CD14-positive monocyte (primary cell): Measurements from ENCODE around the gene MCC. TPM values are rescaled to one million over a fixed set of nuclear protein-coding genes. Genes with fewer than 3 reads are reported as not detected.

ENCODE experiments used
- DNase-seq, 3 donors: peaks; one replicate each; pipeline ENCODE4 v3.0.0-alpha.2; 2011 to 2022
- H2AFZ ChIP-seq: 2 replicates; pipeline ENCODE4 v1.6.0; 2012; ENCODE audit warnings: mild to moderate bottlenecking, low read depth, low read length, inconsistent platforms; ENCODE audit not compliant: insufficient read depth, poor library complexity, severe bottlenecking
- H3K27ac ChIP-seq, 2 donors: 1 replicate in 1 of 2; 2 replicates in 1 of 2; pipeline ENCODE4 v1.5.1; 2012 to 2013; ENCODE audit warnings: low read length in 2 of 2, control low read depth in 1 of 2, inconsistent platforms in 1 of 2, low read depth in 1 of 2, mild to moderate bottlenecking in 1 of 2
- H3K27me3 ChIP-seq, 2 donors: one replicate each; pipeline versions ENCODE4 v1.6.0 to v1.6.1; 2011 to 2013; ENCODE audit warnings: low read length in 2 of 2; ENCODE audit not compliant: control insufficient read depth in 2 of 2, insufficient read depth in 2 of 2
- H3K36me3 ChIP-seq, 2 donors: replicated peaks in 1 of 2; 1 replicate in 1 of 2; 2 replicates in 1 of 2; pipeline versions ENCODE4 v1.5.1 to v1.6.1; 2012 to 2013; ENCODE audit warnings: low read length in 2 of 2, control low read depth in 1 of 2, inconsistent platforms in 1 of 2, mild to moderate bottlenecking in 1 of 2; ENCODE audit not compliant: insufficient read depth in 2 of 2, control insufficient read depth in 1 of 2
- H3K4me1 ChIP-seq, 2 donors: 1 replicate in 1 of 2; 2 replicates in 1 of 2; pipeline versions ENCODE4 v1.5.1 to v1.6.1; 2012 to 2013; ENCODE audit warnings: low read length in 2 of 2, control low read depth in 1 of 2, inconsistent platforms in 1 of 2, mild to moderate bottlenecking in 1 of 2, moderate library complexity in 1 of 2; ENCODE audit not compliant: insufficient read depth in 2 of 2, control insufficient read depth in 1 of 2
- H3K4me2 ChIP-seq: replicated peaks from 2 replicates; pipeline ENCODE3; 2012; ENCODE audit warnings: low read length, moderate library complexity, mild to moderate bottlenecking; ENCODE audit not compliant: poor library complexity, severe bottlenecking; ENCODE audit errors: extremely low read depth
- H3K4me3 ChIP-seq, 3 experiments: fragments of 200-600 bp in 1 of 3; sonication (generic) in 1 of 3; replicated peaks in 1 of 3; 1 replicate in 2 of 3; 2 replicates in 1 of 3; pipeline ENCODE4 v1.5.1; 2011 to 2013; ENCODE audit warnings: low read length in 3 of 3, mild to moderate bottlenecking in 3 of 3, control low read depth in 2 of 3, low read depth in 2 of 3, inconsistent platforms in 1 of 3, moderate library complexity in 1 of 3
- H3K79me2 ChIP-seq: 2 replicates; pipeline ENCODE4 v1.6.0; 2012; ENCODE audit warnings: mild to moderate bottlenecking, control low read depth, inconsistent platforms, low read length, moderate library complexity; ENCODE audit not compliant: insufficient read depth
- H3K9ac ChIP-seq: 2 replicates; pipeline ENCODE4 v1.6.0; 2017; ENCODE audit warnings: low read length, mild to moderate bottlenecking; ENCODE audit not compliant: insufficient read depth, poor library complexity, severe bottlenecking
- H3K9me3 ChIP-seq, 2 donors: replicated peaks in 1 of 2; 1 replicate in 1 of 2; 2 replicates in 1 of 2; pipeline versions ENCODE4 v1.5.1 to v1.6.1; 2012 to 2013; ENCODE audit warnings: low read length in 2 of 2, control low read depth in 1 of 2; ENCODE audit not compliant: control insufficient read depth in 1 of 2, insufficient read depth in 1 of 2
- H4K20me1 ChIP-seq: 2 replicates; pipeline ENCODE4 v1.6.0; 2012; ENCODE audit warnings: mild to moderate bottlenecking, low read length, control low read depth, moderate library complexity; ENCODE audit not compliant: insufficient read depth
- H3K27ac Mint-ChIP-seq, 7 donors: one replicate each; pipeline ENCODE4 v1.8.0; 2020; ENCODE audit warnings: mild to moderate bottlenecking in 7 of 7, mixed read lengths in 7 of 7, moderate library complexity in 6 of 7, inconsistent platforms in 2 of 7
- H3K27me3 Mint-ChIP-seq, 3 donors: one replicate each; pipeline ENCODE4 v1.8.0; 2021 to 2022; ENCODE audit warnings: low read depth in 3 of 3, mild to moderate bottlenecking in 3 of 3, mixed read lengths in 3 of 3, moderate library complexity in 3 of 3, inconsistent platforms in 1 of 3
- H3K36me3 Mint-ChIP-seq, 2 donors: one replicate each; pipeline ENCODE4 v1.8.0; 2020; ENCODE audit warnings: mixed read lengths in 2 of 2, inconsistent platforms in 1 of 2, mild to moderate bottlenecking in 1 of 2
- H3K4me1 Mint-ChIP-seq: one replicate; pipeline ENCODE4 v1.8.0; 2020; ENCODE audit warnings: mild to moderate bottlenecking, mixed read lengths
- H3K4me3 Mint-ChIP-seq, 2 donors: one replicate each; pipeline ENCODE4 v1.8.0; 2020; ENCODE audit warnings: mild to moderate bottlenecking in 2 of 2, mixed read lengths in 2 of 2, moderate library complexity in 1 of 2
- H3K9me3 Mint-ChIP-seq, 7 donors: one replicate each; pipeline ENCODE4 v1.8.0; 2020 to 2022; ENCODE audit warnings: mixed read lengths in 7 of 7, mild to moderate bottlenecking in 6 of 7, moderate library complexity in 6 of 7, inconsistent platforms in 2 of 7
- WGBS: methylation state at CpG from one replicate; pipeline ENCODE4 v1.1.5; 2013; ENCODE audit warnings: missing lambda C conversion rate; ENCODE audit not compliant: insufficient coverage; 5-methylcytosine and 5-hydroxymethylcytosine counted together
- intact Hi-C, 2 donors: fragments of 100-400 bp; cut with micrococcal nuclease; formaldehyde crosslinking; loops; one replicate each; pipeline versions ENCODE4 v1.15.0 to v1.15.1; 2023
- polyA plus RNA-seq, 3 donors: library from polyadenylated mRNA; depleted of rRNA in 1 of 3; unstranded in 2 of 3; stranded (reverse) in 1 of 3; fragments of 300-500 nt in 2 of 3; fragments of >200 nt in 1 of 3; fragmentation: Illumina TruSeq in 2 of 3; gene quantifications; 1 replicate in 2 of 3; 2 replicates in 1 of 3; pipeline ENCODE4 v1.2.3, GENCODE V29; 2012 to 2021
- TF ChIP-seq, protein P1 (sequence below): fragments of 200-600 bp; IDR thresholded peaks from one replicate; pipeline ENCODE4 v1.8.0; 2022; ENCODE audit warnings: antibody characterized with exemption, mild to moderate bottlenecking

Gene MCC
- polyA plus RNA-seq, 3 donors: 0.09 TPM; not detected in 2

DNA sequence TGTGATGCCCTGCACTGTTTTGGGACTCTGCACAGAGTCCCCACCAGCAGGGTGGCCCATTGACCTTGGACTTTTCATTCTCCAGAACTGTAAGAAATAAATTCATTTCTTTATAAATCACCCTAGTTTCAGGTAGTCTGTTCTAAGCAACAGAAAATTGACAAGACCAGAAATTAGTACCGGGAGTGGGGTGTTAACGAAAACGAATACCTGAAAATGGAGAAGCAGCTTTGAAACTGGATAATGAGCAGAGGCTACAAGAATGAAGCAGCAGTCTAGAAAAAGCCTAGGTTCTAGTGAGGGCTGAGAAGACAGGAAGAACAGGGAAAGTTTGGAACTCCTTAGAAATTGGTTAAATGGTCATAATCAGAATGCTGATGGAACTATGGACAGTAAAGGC lies 2.1 kb upstream of the MCC start:
- Mint-ChIP-seq H3K36me3 (peaks cover 12 to 16% of the 10 kb centered on the region in 2 donors), H3K27me3 (peaks cover 89 to 96% (median 90%) of the 10 kb centered on the region in 3 donors), H3K27ac (no peak overlapping the region), H3K9me3 (peaks cover 10 to 43% (median 30%) of the 10 kb centered on the region in 7 donors), H3K4me3 (peak overlapping the region in 1 of 2 donors; percentile 84), H3K4me1 (peaks cover 26% of the 10 kb centered on the region)
- 97% methylated on average over 3 of the region's 3 CpGs for whole genome bisulfite sequencing
- no peaks in the 10 kb centered on the region for H3K36me3 ChIP-seq
- H3K4me1 ChIP-seq: peaks cover 27 to 28% of the 10 kb centered on the region in 2 donors
- DNase-seq: no peak
- H3K9me3 ChIP-seq: peaks cover 28 to 47% of the 10 kb centered on the region in 2 donors
- H3K27me3 ChIP-seq: peaks cover 89 to 100% of the 10 kb centered on the region in 2 donors
- TF ChIP-seq, protein P1, sequence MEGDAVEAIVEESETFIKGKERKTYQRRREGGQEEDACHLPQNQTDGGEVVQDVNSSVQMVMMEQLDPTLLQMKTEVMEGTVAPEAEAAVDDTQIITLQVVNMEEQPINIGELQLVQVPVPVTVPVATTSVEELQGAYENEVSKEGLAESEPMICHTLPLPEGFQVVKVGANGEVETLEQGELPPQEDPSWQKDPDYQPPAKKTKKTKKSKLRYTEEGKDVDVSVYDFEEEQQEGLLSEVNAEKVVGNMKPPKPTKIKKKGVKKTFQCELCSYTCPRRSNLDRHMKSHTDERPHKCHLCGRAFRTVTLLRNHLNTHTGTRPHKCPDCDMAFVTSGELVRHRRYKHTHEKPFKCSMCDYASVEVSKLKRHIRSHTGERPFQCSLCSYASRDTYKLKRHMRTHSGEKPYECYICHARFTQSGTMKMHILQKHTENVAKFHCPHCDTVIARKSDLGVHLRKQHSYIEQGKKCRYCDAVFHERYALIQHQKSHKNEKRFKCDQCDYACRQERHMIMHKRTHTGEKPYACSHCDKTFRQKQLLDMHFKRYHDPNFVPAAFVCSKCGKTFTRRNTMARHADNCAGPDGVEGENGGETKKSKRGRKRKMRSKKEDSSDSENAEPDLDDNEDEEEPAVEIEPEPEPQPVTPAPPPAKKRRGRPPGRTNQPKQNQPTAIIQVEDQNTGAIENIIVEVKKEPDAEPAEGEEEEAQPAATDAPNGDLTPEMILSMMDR: no peak
- no peak overlapping the region for H3K27ac ChIP-seq
- H3K4me3 ChIP-seq: no peak overlapping the region
- no peak overlapping the region for H3K9ac ChIP-seq
- H3K4me2 ChIP-seq: no peak overlapping the region
- H3K79me2 ChIP-seq: no peaks in the 10 kb centered on the region
- H4K20me1 ChIP-seq: no peaks in the 10 kb centered on the region
- H2AFZ ChIP-seq: no peak overlapping the region
- intact Hi-C loops: no loop called here

DNA sequence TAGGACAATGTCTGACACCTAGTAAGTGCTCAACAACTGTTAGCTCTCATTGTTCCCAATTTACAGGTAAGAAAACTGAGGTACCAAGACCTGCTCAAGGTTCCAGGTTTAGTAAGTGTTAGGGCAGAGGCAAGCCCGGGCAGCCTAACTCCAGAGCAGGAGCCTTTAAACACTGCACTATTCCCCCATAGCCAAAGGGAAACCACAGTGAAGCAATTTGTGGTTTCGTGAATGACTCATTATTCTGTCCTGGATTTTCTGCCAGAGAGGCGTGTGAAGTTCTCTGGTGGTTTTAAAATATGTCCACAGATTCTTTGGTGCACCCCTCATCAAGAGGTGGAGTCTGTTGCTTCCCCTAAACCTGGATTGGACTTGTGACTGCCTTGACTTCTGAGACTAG lies 1.0 kb upstream of the MCC start:
- Histone ChIP-seq H4K20me1 (no peaks in the 10 kb centered on the region), H3K36me3 (no peaks in the 10 kb centered on the region), H2AFZ (no peak overlapping the region), H3K4me3 (peak overlapping the region in 1 of 3 experiments; percentile 67), H3K27me3 (peaks cover 90 to 100% of the 10 kb centered on the region in 2 donors), H3K9me3 (peaks cover 28 to 48% of the 10 kb centered on the region in 2 donors), H3K79me2 (no peaks in the 10 kb centered on the region), H3K27ac (no peak overlapping the region), H3K4me1 (peaks cover 27 to 28% of the 10 kb centered on the region in 2 donors), H3K4me2 (peak overlapping the region; percentile 76), H3K9ac (no peak overlapping the region)
- Mint-ChIP-seq H3K27me3 (peaks cover 89 to 96% (median 93%) of the 10 kb centered on the region in 3 donors), H3K27ac (peak overlapping the region in 3 of 7 donors; percentile 1 to 58 (median 42)), H3K9me3 (peaks cover 10 to 43% (median 30%) of the 10 kb centered on the region in 7 donors), H3K36me3 (peaks cover 12 to 16% of the 10 kb centered on the region in 2 donors), H3K4me1 (peaks cover 26% of the 10 kb centered on the region), H3K4me3 (peak overlapping the region in 1 of 2 donors; percentile 84)
- TF ChIP-seq, protein P1: no peak
- DNase-seq: peak; percentile 78 to 88 (median 85)
- no CpG with 5 or more reads among the region's 3 CpGs for WGBS
- intact Hi-C loops: no loop called here
